Measurements from ENCODE around the gene TNK2.
"Not testable (repeated sequence)": the region's sequence is repeated elsewhere in the genome, so short reads cannot be mapped to it uniquely, and the experiment has no call there.

The TNK2 gene

DNA sequence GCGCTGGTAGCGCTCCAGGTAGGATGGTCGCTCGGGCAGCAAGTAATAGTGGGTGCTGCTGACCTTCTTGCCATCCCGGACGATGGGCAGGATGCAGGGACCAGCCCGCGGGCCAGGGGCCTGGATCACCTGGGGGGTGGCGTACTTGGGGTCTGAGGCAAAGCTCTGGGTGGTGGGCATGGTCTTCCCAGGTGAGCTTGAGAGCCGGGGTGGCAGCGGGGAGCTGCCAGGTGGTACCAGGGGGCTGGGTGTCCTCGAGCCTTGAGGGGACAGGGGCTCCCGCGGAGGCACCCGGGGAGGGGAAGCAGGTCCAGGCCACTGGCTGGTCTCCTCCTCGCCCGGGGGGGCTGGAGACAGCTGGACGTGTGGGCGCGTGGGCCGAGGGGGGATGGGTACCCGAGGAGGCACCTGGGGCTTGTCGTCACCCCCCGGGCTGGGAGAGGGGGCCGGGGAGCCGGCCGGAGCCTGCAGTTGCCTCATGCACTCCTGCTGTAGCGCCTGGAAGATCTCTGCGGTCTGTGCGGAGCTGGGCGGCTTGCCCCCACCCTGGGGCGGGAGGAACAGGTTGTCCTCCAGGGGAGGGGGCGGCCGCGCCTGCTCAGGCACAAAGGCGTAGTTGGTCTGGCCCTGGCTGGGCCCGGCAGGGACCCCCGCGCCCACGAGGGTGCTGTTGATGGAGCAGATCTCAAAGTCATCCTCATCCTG is 40.6 kb downstream of the TNK2 start:
- DNase-seq, result no peak

GRCh38 chr3:195866686-195867511 is 41.5 kb downstream of the TNK2 start:
- no peak for DNase-seq

DNA sequence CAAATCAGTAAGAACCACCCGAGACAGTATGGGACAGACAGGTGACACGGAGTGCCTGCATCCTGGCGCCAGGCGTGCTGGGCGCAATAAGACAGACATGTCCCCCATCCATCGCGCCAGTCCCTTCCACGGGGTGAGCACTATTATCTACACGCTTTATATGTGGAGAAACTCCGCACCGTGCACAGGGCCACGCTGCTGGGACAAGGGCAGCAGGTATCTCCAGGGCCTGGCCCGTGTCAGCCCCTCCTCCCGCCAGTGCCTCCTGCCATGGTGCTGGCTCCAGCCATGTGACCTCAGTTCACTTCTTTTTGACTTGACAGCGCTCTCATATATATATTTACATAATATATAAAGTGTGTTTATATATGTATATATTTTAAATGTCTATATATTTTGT is 42.6 kb downstream of the TNK2 start:
- no peak for DNase-seq

- peak; percentile 6 for DNase-seq
Observed at GRCh38 chr3:195863121-195864061, 45.0 kb downstream of the TNK2 start.

DNA sequence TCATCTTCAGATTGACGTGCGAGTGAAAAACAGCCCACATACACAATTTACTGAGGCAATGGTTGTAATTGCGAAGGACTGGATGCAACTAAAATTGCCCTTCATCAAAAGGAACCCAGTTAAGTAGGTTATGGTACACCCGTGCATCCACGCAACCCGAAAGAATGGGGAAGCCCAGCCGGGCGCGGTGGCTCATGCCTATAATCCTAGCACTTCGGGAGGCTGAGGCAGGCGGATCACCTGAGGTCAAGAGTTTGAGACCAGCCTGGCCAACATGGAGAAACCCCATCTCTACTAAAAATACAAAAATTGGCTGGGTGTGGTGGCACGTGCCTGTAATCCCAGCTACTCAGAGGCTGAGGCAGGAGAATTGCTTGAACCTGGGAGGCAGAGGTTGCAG is 46.0 kb downstream of the TNK2 start:
- not testable (repeated sequence) for DNase-seq

DNA sequence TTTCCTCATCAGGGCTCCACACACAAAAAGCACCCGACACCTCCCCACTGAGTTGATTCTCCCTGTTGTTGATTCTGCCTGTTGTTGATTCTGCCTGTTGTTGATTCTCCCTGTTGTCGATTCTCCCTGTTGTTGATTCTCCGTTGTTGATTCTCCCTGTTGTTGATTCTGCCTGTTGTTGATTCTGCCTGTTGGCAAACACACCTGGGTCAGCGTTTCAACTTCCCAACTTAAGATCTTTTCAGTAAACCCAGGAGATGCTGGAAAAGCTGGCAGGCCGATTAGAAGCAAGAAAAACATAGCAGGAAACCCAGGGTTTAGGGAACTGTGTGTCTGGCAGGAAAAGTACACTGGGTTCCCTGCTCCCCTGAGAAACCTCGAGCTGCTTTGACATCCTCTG is 47.9 kb downstream of the TNK2 start:
- no peak for DNase-seq

DNA sequence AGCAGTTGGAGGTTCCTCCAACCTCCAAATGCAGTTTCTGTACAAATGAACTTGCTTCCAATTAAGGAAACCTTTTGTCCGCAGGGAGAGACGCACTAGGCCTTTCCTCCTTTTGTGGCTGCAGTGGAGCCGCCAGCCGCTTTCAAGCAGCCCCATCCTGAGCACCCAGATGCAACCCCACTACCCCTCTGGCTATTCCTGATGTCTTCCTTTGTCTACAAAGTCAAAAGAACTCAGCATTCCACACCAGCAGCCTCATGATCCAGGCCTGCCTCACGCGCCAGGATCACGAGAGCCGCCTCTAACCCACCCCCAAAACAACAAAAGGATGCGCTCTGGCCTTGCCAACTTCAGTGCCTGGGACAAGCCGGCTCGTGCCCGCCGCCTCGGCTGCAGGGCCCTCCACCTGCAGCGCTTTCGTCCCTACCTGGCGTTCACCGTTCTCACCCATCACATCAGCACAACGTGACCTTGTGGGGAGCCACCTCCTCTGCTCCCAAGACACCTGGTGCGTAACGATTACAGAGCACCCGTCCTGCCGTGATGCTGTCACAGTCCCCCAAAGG is 48.4 kb downstream of the TNK2 start:
- DNase-seq, result no peak

- peak; percentile 84 for DNase-seq
Observed at GRCh38 chr3:195859061-195859845, 49.1 kb downstream of the TNK2 start.

- DNase-seq, result no peak
Observed at GRCh38 chr3:195856410-195857084, 51.8 kb downstream of the TNK2 start.

GRCh38 chr3:195855471-195856409 is 52.6 kb downstream of the TNK2 start:
- no peak for DNase-seq

- DNase-seq, result no peak
Observed at GRCh38 chr3:195854628-195855294, 53.6 kb downstream of the TNK2 start.

DNA sequence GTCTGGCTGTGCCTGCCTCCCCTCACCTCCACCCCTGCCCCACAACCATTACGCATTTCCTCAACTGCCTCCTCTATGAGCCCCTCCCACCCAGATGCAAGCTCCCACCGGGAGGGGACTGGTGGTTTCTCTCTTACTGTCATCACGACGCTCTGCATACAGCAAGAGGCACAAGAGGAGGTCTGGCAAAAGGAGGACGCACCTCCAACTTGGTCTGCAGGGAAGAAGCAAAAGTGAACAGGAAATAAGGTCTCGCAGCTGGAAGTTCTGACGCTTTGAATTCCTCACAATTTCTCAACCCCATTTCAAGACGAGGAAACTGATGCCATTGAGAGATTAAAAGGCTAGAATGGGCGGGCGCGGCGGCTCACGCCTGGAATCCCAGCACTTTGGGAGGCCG is 54.4 kb downstream of the TNK2 start:
- no peak for DNase-seq

GRCh38 chr3:195853036-195853435 is 55.3 kb downstream of the TNK2 start:
- DNase-seq, result no peak

GRCh38 chr3:195850857-195851543 is 57.4 kb downstream of the TNK2 start:
- peak; percentile 87 for DNase-seq

- peak; percentile 89 for DNase-seq
Observed at GRCh38 chr3:195849322-195850074, 58.9 kb downstream of the TNK2 start.

DNA sequence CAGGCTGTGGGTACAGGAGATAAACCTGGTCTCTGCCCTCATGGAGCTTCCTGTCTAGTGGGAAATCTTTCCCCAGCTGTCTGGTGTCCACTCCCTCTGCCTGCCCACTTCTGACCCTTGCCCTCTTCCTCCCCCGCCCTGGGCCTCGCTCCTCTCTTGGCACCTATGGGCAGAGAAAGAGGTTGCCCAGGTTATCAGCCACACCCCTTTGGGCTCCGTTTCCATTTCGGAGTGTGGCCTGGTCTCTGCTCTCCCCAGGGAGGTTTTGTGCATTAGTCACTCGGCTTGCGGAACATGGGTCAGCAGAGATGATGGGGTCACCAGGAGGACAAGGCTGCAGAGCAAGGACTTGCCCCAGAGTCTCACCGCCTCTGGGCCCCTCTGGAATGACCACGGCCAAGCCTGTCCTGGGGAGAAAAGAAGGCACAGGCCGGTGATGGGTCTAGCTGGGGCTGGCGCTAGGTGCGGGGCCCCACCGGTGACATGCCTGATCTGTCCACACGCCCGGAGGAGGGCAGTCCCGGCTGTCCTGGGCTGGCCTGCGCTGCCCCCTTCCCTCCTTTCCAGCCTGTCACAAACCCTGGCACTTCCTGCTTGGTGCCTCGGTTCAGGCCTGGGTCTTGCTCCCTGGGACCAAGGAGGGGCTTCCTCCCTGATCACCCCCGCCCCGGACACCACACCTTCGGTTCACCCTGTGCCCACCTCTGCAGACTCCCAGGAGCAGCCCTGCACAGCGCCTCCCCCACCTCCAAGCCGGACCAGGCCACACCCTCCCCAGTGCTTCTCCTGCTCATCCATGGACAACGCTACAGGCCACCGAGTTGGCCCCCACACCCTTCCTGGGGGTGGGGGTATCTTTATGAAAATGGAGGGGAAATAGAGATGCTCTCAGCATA is 61.0 kb downstream of the TNK2 start:
- no peak for DNase-seq

DNA sequence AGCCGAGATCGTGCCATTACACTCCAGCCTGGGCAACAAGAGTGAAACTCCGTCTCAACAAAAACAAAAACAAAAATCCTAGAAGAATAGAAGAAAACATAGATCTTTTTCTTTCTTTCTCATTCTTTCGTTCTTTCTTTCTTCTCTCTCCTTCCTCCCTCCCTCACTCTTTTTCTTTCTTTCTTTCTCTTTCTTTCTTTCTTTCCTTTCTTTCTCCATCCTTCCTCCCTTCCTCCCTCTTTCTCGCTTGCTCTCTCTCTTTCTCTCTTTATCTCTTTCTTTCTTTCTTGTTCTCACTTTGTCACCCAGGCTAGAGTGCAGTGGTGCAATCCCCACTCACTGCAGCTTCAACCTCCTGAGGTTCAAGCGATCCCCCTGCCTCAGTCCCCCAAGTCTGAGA is 62.9 kb downstream of the TNK2 start:
- no peak for DNase-seq
